ENCODE results near the gene EEF1G.
"Not testable (repeated sequence)": the region's sequence is repeated elsewhere in the genome, so short reads cannot be mapped to it uniquely, and the experiment has no call there.

The EEF1G gene

GRCh38 chr11:62577046-62577714 lies 3.5 kb upstream of the EEF1G start:
- no peak for DNase-seq (ENCODE audit: low read depth, low spot score)

- no peak for DNase-seq (ENCODE audit: low read depth, low spot score)
Observed at GRCh38 chr11:62575837-62576236, 2.1 kb upstream of the EEF1G start.

DNA sequence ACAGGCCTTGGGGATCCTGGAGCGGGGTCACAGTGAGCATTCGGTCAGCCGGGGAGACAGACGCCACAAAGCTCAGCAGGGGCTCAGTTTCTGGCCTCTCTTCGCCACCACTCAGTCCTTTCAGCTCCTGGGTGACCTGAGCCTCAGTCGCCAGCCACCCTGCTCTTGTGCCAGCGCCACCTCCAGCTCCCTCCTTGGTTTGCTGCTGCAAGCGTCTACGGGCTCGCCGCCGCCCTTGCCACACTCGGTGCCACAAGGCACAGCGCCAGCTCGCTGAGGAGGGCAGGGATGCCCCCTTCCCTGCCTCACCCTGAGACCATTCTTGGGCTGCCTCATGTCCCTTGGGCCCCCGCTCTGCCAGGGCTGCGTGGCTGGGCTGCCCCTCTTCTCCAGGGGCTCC lies 1.5 kb upstream of the EEF1G start:
- DNase-seq (ENCODE audit: low read depth, low spot score): no peak

DNA sequence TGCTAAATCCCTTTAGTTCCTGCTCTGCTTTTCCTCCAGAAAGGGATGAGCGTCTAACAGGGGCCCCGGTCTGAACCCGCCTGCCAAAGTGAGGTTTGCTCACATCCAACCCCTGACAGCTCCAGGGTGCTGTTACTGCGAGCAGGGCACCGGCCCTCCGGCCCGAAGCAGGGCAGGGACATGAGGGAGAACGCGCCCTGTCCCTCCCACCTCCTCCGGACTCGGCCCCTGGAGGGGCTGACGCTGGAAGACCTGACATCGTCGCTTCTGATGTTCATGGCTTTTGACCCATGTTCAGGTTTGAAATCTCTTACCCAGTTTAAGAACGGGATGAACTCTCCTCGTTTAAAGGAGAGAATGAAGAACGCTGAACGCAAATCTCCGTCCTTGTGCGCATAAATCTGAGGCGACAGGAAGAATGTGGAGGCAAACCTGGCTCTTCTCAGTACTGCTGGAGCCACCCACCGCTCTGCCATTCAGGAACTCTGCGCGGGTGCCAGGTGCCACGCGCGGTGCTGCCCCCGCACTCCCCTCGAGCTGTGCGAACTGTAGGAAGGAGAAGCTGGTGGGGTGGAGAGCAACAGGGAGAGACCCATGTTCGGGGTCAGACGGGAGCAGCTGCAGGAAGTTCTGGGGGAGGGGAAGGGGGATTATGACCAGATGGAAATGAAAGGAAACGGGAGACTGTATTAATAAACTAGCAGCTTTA lies 826 bp upstream of the EEF1G start:
- DNase-seq (ENCODE audit: low read depth, low spot score): no peak

- DNase-seq (ENCODE audit: low read depth, low spot score): no peak
Observed at GRCh38 chr11:62573006-62573591, 592 bp downstream of the EEF1G start.

DNA sequence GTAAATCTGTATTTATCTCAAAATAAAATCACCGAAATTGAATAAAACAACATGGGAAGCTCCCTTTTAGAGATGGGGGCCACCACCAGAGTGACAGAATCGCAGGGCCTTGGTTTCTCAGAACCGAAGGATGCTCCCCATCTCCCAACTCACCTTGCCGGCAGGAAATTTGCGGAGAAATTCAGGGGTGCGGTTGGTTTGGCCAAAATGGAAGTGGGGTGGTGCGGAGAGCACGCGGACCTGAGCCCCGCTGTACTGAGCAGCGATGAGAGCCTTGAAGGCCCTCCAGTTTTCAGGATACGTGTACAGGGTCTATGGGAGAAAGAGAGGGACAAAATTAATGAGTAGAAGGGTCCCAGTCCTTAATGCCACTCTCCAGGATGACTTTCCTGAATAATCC lies 1.3 kb downstream of the EEF1G start:
- no peak for DNase-seq (ENCODE audit: low read depth, low spot score)

DNA sequence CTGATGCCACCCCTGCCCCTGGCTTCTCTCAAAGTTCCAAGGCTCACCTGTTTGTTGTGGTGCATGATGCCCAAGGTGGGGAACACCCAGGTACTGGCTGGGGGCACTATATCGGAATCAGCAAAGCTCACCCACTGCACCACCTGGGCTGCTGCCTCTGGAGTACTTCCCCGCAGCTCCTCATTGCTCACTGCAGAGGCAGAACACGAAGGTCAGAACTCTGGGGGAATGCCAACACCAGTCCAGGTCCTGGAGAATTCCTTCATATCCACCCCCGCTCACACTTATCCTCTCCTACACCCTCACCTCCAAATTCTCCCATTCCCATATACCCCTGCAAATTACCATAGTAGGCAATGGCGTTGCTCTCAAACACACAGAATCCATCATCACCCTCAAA lies 2.2 kb downstream of the EEF1G start:
- not testable (repeated sequence) for DNase-seq (ENCODE audit: low read depth, low spot score)

DNA sequence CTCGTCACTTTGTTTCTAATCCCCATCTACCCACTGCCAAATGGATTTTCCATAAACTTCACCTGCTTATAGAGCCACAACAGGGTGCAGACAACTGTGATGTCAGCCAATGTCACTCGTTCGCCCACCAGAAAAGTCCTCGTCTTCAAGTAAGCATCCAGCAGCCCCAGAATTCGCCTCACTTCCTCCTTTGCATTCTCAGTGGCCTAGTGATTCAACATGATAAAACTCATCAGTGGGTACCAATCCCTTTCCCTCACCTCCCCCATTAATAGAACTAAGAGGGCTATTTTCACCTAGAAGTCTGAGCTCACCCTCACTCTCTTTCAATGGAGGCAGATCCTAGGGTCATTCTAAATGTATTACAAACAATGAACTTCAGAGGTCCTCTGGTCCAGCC lies 2.8 kb downstream of the EEF1G start:
- not testable (repeated sequence) for DNase-seq (ENCODE audit: low read depth, low spot score)

GRCh38 chr11:62569611-62570010 lies 4.1 kb downstream of the EEF1G start:
- no peak for DNase-seq (ENCODE audit: low read depth, low spot score)

DNA sequence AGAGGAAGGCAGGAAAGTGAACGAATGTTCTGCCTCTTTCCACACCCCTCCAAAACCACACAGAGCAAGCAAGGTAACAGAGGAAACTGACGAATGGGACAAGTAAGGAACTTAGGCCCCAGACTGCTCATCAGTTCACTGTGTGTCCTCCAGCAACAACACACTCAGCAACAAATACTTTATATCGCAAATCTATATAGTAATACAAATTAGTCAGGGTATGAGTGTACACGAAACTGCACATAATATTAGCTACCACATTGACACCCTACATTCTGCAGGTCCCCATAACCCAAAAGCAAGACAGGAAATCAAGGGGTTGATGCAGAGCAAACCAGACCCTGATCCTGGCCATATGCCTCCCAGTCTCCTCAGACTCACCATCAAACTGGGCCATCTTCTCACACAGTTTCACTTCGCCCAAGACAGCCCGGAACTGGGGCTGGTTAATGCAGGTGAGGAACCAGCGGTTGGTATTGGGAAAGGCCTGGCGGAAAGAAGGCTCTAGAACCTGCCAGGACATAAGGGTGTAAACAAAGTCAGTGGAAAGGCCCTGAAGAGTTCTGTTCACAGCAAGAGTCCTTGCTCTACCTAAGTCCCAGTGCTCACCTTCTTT lies 6.6 kb downstream of the EEF1G start:
- no peak for DNase-seq (ENCODE audit: low read depth, low spot score)

- DNase-seq (ENCODE audit: low read depth, low spot score): no peak
Observed at GRCh38 chr11:62566247-62566646, 7.4 kb downstream of the EEF1G start.

- no peak for DNase-seq (ENCODE audit: low read depth, low spot score)
Observed at GRCh38 chr11:62565100-62565802, 8.4 kb downstream of the EEF1G start.

GRCh38 chr11:62561677-62562230 lies 11.9 kb downstream of the EEF1G start:
- not testable (repeated sequence) for DNase-seq (ENCODE audit: low read depth, low spot score)

- peak; percentile 93 for DNase-seq (ENCODE audit: low read depth, low spot score)
Observed at GRCh38 chr11:62560566-62561103, 13.1 kb downstream of the EEF1G start.

DNA sequence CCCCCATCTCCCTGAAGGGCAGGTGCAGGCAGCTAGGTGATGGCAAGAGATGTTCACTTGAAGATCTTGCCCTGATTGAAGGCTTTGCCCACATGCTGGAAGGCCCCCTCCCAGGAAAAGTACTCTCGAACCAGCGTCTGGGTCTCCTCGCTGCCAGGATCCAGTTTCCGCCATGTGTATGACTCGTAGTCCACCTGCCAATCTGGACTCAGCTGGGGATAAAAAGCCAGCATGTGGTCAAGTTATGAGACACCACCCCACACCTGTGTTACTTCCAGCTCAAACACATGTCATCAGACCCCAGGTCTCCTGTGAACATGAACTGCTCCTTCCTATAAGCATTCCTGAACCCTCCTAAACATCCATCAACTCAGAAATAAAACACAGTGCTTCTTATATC lies 14.1 kb downstream of the EEF1G start:
- DNase-seq (ENCODE audit: low read depth, low spot score): not testable (repeated sequence)

DNA sequence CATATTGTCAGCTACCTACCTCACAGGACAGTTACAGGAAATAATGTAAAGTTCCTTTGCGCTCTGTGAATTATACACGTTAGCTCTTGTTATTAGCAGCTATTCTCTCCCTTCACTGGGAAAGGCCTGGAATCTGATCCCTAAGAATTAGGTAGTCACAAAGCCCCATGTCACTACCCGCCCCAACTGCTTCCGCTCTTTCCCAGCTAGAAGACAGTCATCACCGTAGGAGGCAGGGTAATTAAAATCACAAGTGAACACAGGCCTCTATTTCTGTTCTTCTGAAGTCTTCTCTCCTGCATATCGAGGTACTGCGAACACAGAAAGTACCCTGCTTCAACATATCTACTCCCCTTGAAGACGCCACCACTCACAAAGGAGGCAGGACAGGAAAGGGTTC lies 14.5 kb downstream of the EEF1G start:
- no peak for DNase-seq (ENCODE audit: low read depth, low spot score)

- DNase-seq (ENCODE audit: low read depth, low spot score): no peak
Observed at GRCh38 chr11:62558669-62559068, 15.0 kb downstream of the EEF1G start.

DNA sequence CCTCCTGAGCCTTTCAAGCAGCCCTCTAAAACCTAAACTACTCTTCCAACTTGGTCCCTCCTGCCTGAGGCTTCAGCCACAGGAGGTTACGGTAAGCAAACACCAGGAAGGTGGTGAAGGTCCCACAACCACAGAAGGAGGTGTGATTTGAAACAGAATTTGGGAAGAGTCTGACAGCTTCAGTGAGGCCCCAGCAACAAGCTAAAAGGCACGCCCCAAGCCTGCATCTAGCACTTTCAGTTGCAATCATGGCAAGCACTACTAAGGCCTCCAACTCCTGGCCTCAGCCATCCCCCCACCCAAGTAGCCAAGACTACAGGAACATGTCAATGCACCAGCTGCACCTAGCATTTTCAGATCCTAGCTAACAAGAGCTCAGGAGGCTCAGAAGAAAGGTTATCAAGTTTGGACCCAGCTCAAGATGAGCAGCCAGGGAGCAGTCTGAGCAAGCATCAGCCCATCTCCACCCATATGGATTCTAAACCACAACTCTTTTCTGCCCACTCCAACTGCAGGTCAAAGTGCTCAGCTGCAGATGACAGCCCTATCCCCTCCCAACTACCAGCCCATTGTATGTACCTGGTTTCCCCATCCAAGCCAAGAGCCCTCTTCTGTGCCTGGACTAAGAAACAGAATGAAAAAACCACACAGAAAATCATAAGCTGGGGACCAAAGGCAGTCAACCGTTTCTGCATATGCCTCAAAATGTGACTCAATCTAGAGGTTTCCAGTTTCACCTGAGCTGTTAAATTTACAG lies 16.6 kb downstream of the EEF1G start:
- DNase-seq (ENCODE audit: low read depth, low spot score): no peak

GRCh38 chr11:62556108-62556874 lies 17.4 kb downstream of the EEF1G start:
- DNase-seq (ENCODE audit: low read depth, low spot score): no peak
